Cerebellar nuclear complex (tissue), 1 donor: ENCODE measurements around the gene C2orf78.
"Not testable (repeated sequence)": the region's sequence is repeated elsewhere in the genome, so short reads cannot be mapped to it uniquely, and the experiment has no call there.

Experiments used
- DNase-seq, 2 experiments: peaks; one replicate each; lab custom pipeline; 2025; lab: John Stamatoyannopoulos, UW

The C2orf78 gene

GRCh38 chr2:73780237-73780582, 3.8 kb upstream of the C2orf78 start:
- DNase-seq = no peak

DNA sequence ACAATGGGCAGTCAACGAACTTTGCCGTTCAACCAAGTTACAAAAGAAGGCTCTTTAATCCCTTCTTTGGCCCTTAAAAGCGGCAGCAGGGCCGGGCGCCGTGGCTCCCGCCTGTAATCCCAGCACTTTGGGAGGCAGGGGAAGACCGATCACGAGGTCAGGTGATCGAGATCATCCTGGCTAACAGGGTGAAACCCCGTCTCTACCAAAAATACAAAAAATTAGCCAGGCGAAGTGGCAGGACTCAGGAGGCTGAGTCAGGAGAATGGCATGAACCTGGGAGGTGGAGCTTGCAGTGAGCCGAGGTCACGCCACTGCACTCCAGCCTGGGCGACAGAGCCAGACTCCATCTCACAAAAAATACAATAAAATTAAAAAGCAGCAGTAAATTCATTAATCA, 581 bp upstream of the C2orf78 start:
- not testable (repeated sequence) for DNase-seq

GRCh38 chr2:73811878-73812277, 27.9 kb downstream of the C2orf78 start:
- no peak for DNase-seq

GRCh38 chr2:73812635-73813034, 28.7 kb downstream of the C2orf78 start:
- no peak for DNase-seq

DNA sequence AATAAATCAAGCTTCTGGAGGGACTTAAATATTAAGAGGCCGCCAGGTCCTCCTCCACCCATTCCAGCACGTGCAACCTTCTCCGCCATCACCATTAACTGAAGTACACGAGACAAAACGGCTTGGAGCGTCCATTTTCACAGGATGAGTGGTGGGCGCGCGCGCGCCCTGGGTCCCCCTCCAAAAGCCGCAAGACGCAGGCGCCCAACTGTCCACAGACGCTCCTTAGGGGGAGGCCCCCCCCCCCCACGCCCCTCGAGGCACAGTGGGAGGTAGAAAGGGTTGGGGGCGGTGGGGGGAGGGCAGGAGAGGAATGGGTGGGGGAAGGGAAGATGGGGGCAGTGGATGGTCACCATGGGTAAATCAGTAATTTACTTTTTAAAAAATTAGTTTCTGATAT, 34.3 kb downstream of the C2orf78 start:
- no peak for DNase-seq

GRCh38 chr2:73821227-73821626, 37.2 kb downstream of the C2orf78 start:
- no peak for DNase-seq

DNA sequence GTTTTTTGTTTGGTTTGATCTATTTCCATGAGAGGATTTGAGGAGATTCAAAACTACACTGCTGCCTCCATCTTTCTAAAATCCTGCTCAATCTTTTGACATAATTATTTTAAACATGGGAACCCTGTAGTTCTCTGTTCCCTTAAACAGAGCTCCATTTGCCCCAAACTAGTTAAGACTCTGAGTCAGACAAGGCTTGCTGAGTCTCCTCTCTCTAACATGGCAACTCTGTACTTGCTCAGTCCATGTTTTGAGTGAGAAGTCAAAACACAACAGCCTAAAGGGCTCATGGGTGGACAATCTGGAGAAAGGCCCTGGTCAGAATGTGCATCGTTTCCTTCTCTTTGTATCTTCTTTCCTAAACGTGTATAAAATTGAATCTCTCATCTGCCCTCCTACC, 37.7 kb downstream of the C2orf78 start:
- DNase-seq = no peak

GRCh38 chr2:73822276-73822675, 38.3 kb downstream of the C2orf78 start:
- DNase-seq = no peak

DNA sequence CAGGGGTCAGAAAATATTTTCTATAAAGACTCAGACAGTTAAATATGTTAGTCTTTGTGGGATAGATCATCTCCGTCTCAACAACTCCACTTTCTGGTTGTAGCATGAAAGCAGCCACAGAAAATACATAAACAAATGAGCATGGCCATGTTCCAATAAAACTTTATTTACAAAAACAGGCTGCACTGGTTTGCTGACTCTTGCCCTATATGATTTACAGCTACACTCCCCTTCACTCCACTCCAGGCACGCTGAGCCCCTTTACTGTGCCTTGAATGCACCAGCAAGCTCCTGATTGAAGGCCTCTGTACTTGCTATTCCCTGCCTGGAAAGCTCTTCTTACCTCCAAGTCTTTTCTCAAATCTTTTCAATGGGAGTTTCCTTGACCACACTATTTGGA, 39.0 kb downstream of the C2orf78 start:
- DNase-seq = no peak

- no peak for DNase-seq
Observed at GRCh38 chr2:73823416-73823815, 39.4 kb downstream of the C2orf78 start.

GRCh38 chr2:73823916-73824523, 40.0 kb downstream of the C2orf78 start:
- no peak for DNase-seq

GRCh38 chr2:73825408-73825807, 41.4 kb downstream of the C2orf78 start:
- no peak for DNase-seq

GRCh38 chr2:73827018-73827417, 43.0 kb downstream of the C2orf78 start:
- DNase-seq = no peak

- no peak for DNase-seq
Observed at GRCh38 chr2:73827660-73828388, 43.8 kb downstream of the C2orf78 start.

GRCh38 chr2:73828389-73828817, 44.4 kb downstream of the C2orf78 start:
- no peak for DNase-seq

DNA sequence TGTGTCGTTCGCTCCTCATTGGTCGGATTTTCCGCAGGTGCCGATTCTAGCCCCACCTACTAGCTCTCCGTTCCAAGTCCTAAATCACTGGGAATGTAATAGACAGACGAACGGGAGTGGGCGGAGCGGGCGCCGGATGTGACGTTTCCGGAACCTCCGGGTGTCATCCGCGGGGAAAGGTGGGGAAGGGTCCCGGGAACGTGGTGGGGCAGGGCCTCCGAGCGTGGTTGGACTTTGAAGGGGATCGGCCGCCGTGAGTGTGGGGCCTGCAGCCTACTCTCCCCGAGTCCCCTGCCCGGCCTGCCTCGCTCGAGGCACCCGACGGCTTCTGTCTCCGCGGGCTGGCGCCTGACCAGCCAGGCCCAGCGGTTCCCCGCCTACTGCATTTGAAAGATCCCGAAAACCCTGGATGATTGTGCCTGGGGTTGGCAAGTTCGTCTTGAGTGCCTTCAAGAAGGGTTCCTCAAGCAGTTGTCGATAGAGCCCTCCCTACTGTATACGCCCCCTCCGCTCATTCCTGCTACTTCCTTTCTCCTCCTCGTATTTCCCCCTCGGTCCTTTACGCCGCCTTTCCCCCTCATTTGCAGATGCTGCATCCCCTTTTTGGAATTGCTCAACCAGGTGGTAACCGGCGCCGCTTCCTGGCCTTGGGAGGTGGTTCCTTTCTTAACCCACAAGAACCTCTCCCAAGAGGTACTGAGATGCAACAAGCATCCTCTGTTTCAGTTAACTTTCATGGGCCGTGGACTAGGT, 45.0 kb downstream of the C2orf78 start, which contains the start of gene STAMBP:
STAMBP (plus strand) TSS at position 144 of the 753 bp plus-strand sequence. CDS start 1,896 bp downstream, outside the sequence.
- DNase-seq = peak; percentile 73 to 92

DNA sequence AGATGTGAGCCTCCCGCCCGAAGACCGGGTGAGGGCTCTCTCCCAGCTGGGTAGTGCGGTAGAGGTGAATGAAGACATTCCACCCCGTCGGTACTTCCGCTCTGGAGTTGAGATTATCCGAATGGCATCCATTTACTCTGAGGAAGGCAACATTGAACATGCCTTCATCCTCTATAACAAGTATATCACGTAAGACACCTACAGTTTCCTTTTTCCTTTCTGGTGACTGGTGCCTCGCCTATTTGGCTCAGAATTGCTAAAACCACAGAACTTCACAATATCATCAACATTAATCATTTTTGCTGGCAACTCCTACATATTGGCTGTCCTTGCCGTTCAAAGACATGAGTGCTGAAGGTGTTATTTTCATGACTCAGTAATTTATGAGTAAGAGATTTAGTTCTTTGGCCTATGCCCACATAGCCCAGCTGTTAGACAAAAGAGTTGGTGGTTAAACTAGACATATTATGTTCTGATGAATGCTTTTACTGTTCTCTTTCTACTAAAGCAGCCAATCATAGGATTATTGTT, 47.0 kb downstream of the C2orf78 start:
- DNase-seq = no peak

DNA sequence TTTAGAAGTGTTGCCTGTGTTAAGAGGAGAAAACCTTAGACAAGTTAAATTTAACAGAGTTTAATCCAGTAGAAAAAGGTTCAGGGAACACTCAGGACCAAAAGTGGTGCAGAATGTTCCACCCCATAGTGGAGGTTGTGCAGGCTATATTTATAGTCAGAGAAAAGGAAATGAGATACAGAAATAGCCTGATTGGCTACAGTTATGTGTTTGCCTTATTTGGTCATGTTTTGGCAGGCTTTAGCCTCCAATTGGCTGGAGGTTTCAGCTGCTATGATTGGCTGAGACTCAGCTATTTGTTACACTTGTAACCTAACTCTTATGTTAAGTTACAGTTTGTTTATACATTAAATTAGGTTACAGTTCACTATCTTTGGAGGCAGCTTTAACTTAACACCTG, 48.9 kb downstream of the C2orf78 start:
- no peak for DNase-seq

GRCh38 chr2:73836141-73836943, 52.4 kb downstream of the C2orf78 start:
- no peak for DNase-seq

DNA sequence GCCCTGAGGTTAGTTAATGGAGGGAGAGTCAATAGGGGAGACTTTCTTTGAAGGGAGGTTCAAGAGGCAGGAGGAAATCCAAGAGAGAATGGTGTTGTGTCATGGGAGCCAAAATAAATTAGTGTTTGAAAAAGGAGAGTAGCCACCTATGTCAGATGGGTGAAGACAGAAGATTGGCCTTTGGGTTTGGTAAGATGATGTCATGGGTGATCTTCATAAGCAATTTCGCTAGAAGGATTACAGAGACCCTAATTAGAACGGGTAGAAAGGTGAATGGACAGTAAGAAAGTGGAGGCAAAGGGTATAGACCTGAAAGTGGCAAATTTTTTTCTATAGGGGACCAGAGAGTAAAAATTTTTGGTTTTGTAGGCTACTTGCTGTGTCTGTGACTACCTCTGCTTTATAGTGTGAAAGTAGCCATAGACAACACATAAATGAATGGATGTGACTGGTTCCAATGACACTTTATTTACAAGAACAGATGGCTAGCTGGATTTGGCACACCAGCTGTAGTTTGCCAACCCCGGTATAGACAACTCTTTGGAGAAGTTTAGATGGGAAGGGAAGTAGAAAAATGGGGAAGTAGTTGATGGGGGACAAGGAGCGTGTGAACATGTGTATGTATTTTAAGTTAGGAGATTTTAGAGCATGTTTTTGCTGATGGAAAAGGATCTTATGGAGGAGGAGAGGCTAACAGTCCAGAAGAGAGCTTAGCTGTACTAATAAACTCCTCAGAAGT, 54.0 kb downstream of the C2orf78 start:
- no peak for DNase-seq

DNA sequence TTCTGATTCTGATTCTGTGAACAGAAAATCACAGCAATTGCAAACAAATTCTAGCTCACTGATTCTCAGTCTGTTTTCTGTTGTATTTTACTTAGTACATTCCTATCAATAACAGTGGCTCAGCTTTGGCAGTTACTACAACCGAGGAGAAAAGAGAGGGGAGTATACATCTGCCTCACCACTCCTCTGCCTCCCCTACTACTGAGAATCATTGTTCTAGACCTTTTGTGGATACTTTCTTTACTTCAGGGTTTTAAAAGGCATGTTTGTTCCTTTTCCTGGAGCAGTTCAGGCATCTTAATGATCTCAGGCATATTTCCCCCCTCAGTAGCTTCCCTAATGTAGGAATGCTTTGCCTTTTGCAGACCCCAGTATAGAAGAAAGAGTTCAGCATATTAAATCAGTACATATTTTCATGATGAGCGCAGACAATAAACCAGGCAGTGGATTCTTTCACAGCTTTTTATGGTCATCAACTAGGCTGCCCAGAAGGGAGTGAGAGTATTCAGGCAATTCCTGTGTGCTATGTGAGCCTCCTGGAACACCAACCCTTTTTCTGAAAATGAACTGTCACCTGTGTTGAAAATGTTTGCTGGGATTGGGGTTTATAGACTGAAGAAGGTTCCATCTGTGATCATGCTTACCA, 55.0 kb downstream of the C2orf78 start:
- DNase-seq = no peak
